Mesenchymal stem cell (in vitro differentiated cells and primary cell): ENCODE data around the gene C5orf15.
"Not testable (repeated sequence)": the region's sequence is repeated elsewhere in the genome, so short reads cannot be mapped to it uniquely, and the experiment has no call there.

Source experiments
- DNase-seq: peaks from one replicate; pipeline ENCODE4 v3.0.0-alpha.2; 2013
- H2AFZ ChIP-seq: one replicate; pipeline ENCODE4 v1.6.1; 2013; ENCODE audit warnings: low read depth, mild to moderate bottlenecking, control low read depth, inconsistent platforms, low read length, moderate library complexity
- H2AK5ac ChIP-seq: 2 replicates; pipeline ENCODE4 v1.6.1; 2013; ENCODE audit warnings: low read length, moderate library complexity, mild to moderate bottlenecking, inconsistent platforms; ENCODE audit not compliant: severe bottlenecking
- H2BK120ac ChIP-seq: one replicate; pipeline ENCODE4 v1.6.1; 2013; ENCODE audit warnings: low read depth, mild to moderate bottlenecking, inconsistent platforms, low read length, moderate library complexity
- H2BK12ac ChIP-seq, 2 experiments: one replicate each; pipeline ENCODE4 v1.6.1; 2013; ENCODE audit warnings: inconsistent platforms in 2 of 2, low read length in 2 of 2, mild to moderate bottlenecking in 2 of 2, moderate library complexity in 2 of 2, control low read depth in 1 of 2
- H2BK15ac ChIP-seq: one replicate; pipeline ENCODE4 v1.6.1; 2013; ENCODE audit warnings: mild to moderate bottlenecking, low read depth, inconsistent platforms; ENCODE audit not compliant: poor library complexity, severe bottlenecking
- H2BK5ac ChIP-seq: 2 replicates; pipeline ENCODE4 v1.6.1; 2013; ENCODE audit warnings: low read depth, mild to moderate bottlenecking, low read length, control low read depth, inconsistent platforms; ENCODE audit not compliant: poor library complexity, severe bottlenecking
- H3K14ac ChIP-seq, 2 experiments: one replicate each; pipeline ENCODE4 v1.6.1; 2013; ENCODE audit warnings: inconsistent platforms in 2 of 2, low read length in 2 of 2, control low read depth in 1 of 2, mild to moderate bottlenecking in 1 of 2, moderate library complexity in 1 of 2
- H3K18ac ChIP-seq, 2 experiments: one replicate each; pipeline ENCODE4 v1.6.1; 2013; ENCODE audit warnings: inconsistent platforms in 2 of 2, low read length in 2 of 2, control low read depth in 1 of 2, low read depth in 1 of 2, mild to moderate bottlenecking in 1 of 2
- H3K23ac ChIP-seq, 2 experiments: one replicate each; pipeline ENCODE4 v1.6.1; 2013; ENCODE audit warnings: inconsistent platforms in 2 of 2, low read length in 2 of 2, mild to moderate bottlenecking in 2 of 2, moderate library complexity in 2 of 2, control low read depth in 1 of 2
- H3K27ac ChIP-seq: 2 replicates; pipeline ENCODE4 v1.5.1; 2013; ENCODE audit warnings: mild to moderate bottlenecking, moderate library complexity, low read length, control low read depth, inconsistent platforms; ENCODE audit not compliant: poor library complexity, severe bottlenecking
- H3K27me3 ChIP-seq, 2 experiments: 2 replicates each; pipeline versions ENCODE4 v1.6.1 to v1.7.0; 2013; ENCODE audit warnings: low read length in 2 of 2, mild to moderate bottlenecking in 2 of 2, moderate library complexity in 2 of 2, control low read depth in 1 of 2, inconsistent platforms in 1 of 2; ENCODE audit not compliant: control insufficient read depth in 1 of 2, insufficient read depth in 1 of 2
- H3K36me3 ChIP-seq, 2 experiments: 2 replicates each; pipeline versions ENCODE4 v1.6.1 to v1.7.0; 2013; ENCODE audit warnings: low read length in 2 of 2, control low read depth in 1 of 2, inconsistent platforms in 1 of 2, low read depth in 1 of 2, mild to moderate bottlenecking in 1 of 2; ENCODE audit not compliant: insufficient read depth in 2 of 2, control insufficient read depth in 1 of 2
- H3K4ac ChIP-seq, 2 experiments: one replicate each; pipeline ENCODE4 v1.6.1; 2013; ENCODE audit warnings: inconsistent platforms in 2 of 2, low read length in 2 of 2, mild to moderate bottlenecking in 2 of 2, moderate library complexity in 2 of 2, control low read depth in 1 of 2, low read depth in 1 of 2
- H3K4me1 ChIP-seq: 2 replicates; pipeline ENCODE4 v1.6.1; 2013; ENCODE audit warnings: low read depth, low read length, control low read depth; ENCODE audit not compliant: control insufficient read depth, insufficient read depth
- H3K4me2 ChIP-seq: 2 replicates; pipeline ENCODE4 v1.6.1; 2013; ENCODE audit warnings: low read length, mild to moderate bottlenecking, inconsistent platforms; ENCODE audit not compliant: poor library complexity, severe bottlenecking
- H3K4me3 ChIP-seq, 2 experiments: 2 replicates each; pipeline versions ENCODE4 v1.5.1 to v1.7.0; 2013; ENCODE audit warnings: low read length in 2 of 2, mild to moderate bottlenecking in 2 of 2, control low read depth in 1 of 2, low read depth in 1 of 2; ENCODE audit not compliant: insufficient read depth in 1 of 2
- H3K79me1 ChIP-seq: replicated peaks from 2 replicates; pipeline ENCODE4 v1.6.1; 2013; ENCODE audit warnings: mild to moderate bottlenecking, control low read depth, low read length, inconsistent platforms; ENCODE audit not compliant: poor library complexity, severe bottlenecking
- H3K9ac ChIP-seq: 2 replicates; pipeline ENCODE4 v1.7.0; 2013; ENCODE audit warnings: mild to moderate bottlenecking, low read length, moderate library complexity
- H3K9me3 ChIP-seq: 2 replicates; pipeline ENCODE4 v1.7.0; 2013; ENCODE audit warnings: mild to moderate bottlenecking, low read length; ENCODE audit not compliant: control insufficient read depth
- H4K8ac ChIP-seq: one replicate; pipeline ENCODE4 v1.6.1; 2013; ENCODE audit warnings: inconsistent platforms, mild to moderate bottlenecking, low read length, moderate library complexity
- H4K91ac ChIP-seq: one replicate; pipeline ENCODE4 v1.6.1; 2013; ENCODE audit warnings: mild to moderate bottlenecking, low read length, inconsistent platforms
- WGBS: methylation state at CpG from one replicate; pipeline ENCODE4 v1.1.7; 2013; ENCODE audit warnings: mixed read lengths; 5-methylcytosine and 5-hydroxymethylcytosine counted together

C5orf15 gene

DNA sequence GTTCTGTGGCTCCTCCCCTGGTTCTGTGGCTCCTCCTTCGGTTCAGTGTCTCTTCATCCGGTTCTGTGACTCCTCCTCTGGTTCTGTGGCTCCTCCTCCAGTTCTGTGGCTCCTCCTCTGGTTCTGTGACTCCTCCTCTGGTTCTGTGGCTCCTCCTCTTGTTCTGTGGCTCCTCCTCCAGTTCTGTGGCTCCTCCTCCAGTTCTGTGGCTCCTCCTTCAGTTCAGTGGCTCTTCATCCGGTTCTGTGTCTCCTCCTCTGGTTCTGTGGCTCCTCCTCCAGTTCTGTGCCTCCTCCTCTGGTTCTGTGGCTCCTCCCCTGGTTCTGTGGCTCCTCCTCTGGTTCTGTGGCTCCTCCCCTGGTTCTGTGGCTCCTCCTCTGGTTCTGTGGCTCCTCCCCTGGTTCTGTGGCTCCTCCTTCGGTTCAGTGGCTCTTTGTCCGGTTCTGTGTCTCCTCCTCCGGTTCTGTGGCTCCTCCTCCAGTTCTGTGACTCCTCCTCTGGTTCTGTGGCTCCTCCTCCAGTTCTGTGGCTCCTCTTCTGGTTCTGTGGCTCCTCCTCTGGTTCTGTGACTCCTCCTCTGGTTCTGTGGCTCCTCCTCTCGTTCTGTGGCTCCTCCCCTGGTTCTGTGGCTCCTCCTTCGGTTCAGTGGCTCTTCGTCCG lies 32.3 kb downstream of the C5orf15 start:
- H3K36me3 ChIP-seq, H4K91ac ChIP-seq, H3K27ac ChIP-seq, H2AK5ac ChIP-seq, H3K4me2 ChIP-seq, H2BK15ac ChIP-seq, H2BK12ac ChIP-seq, H3K4me3 ChIP-seq, H2AFZ ChIP-seq, H3K4me1 ChIP-seq, H2BK5ac ChIP-seq, DNase-seq, H3K79me1 ChIP-seq, H3K9ac ChIP-seq, H3K23ac ChIP-seq, H3K18ac ChIP-seq, H3K14ac ChIP-seq, H3K9me3 ChIP-seq, H2BK120ac ChIP-seq, H4K8ac ChIP-seq, H3K4ac ChIP-seq: not testable (repeated sequence)
- WGBS: 72% methylated on average over 10 of the region's 10 CpGs
- peaks cover 0 to 25% of the 10 kb centered on the region in 2 experiments for H3K27me3 ChIP-seq

DNA sequence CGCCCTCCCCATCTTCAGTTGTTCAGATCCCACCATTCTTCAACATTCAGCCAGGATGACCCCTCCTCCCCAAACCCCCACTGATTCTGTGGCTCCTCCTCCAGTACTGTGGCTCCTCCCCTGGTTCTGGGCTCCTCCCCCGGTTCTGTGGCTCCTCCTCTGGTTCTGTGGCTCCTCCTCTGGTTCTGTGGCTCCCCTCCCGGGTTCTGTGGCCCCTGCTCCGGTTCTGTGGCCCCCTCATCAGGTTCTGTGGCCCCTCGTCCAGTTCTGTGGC lies 32.8 kb downstream of the C5orf15 start:
- WGBS: 63% methylated on average over 5 of the region's 5 CpGs

DNA sequence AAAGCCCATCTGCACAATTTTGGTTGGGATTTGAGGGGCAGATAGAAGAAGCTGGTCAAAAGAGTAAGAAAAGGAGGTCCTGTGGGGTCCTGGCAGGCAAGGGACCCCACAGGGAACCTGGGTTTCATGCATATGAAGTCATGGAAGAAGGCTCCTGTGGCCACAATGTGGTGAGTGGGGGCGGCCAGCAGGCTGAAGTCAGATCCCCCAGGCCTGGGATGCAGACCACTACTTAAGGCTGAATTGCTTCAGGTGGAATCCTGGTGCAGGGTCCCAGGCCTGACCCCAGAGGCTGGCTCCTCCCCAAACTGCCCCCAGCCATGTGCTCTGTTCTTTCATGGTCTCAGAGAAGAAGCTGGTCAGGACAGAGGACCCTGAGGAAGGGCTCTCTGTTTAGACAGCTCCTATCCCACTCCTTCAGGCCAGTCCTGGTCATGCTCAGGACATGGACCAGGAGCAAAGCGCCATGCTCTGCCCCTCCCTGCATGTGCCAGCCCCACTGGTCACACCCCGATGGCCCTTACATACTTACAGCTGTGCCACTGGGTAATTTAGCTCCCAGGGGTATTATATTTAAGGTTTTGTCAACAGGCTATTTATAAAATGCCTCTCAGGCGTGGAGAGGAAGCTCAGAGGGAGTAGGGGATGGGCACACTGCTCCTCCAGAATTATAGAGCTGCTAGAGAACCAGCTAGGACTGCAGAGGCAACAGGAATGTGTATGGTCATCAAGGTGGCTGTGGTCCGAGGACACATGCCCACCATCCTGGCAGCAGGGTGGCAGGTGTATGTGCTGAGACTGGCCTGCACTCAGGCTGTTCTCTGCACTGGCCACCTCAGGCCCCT lies 33.4 kb downstream of the C5orf15 start:
- Histone ChIP-seq H3K4me1 (peaks cover 12% of the 10 kb centered on the region), H3K4me3 (no peak overlapping the region), H3K9ac (no peak overlapping the region), H2BK120ac (no peak overlapping the region), H3K4ac (no peak overlapping the region), H3K23ac (no peak overlapping the region), H4K8ac (no peak overlapping the region), H2BK5ac (no peak overlapping the region), H3K27me3 (peaks cover 0 to 23% of the 10 kb centered on the region in 2 experiments), H2AFZ (no peak overlapping the region), H2AK5ac (no peak overlapping the region), H3K27ac (no peak overlapping the region), H3K18ac (no peak overlapping the region), H2BK15ac (no peak overlapping the region), H3K79me1 (no peaks in the 10 kb centered on the region), H3K9me3 (no peaks in the 10 kb centered on the region), H2BK12ac (no peak overlapping the region), H3K4me2 (no peak overlapping the region), H3K14ac (peak overlapping the region in 1 of 2 experiments; percentile 58), H3K36me3 (peaks cover 0 to 4% of the 10 kb centered on the region in 2 experiments), H4K91ac (no peak overlapping the region)
- no peak for DNase-seq
- WGBS: 79% methylated on average over 5 of the region's 5 CpGs

More for the DNA sequence above, 32.8 kb downstream of the C5orf15 start:
- peaks cover 0 to 23% of the 10 kb centered on the region in 2 experiments for H3K27me3 ChIP-seq
- no peak overlapping the region for H3K4me2 ChIP-seq
- no peak overlapping the region for H4K91ac ChIP-seq
- H2BK15ac ChIP-seq: no peak overlapping the region
- no peak overlapping the region for H2BK12ac ChIP-seq
- no peak overlapping the region for H2BK120ac ChIP-seq
- H4K8ac ChIP-seq: no peak overlapping the region
- H2AK5ac ChIP-seq: no peak overlapping the region
- H3K4me3 ChIP-seq: no peak overlapping the region
- no peak overlapping the region for H2BK5ac ChIP-seq
- no peak overlapping the region for H3K9ac ChIP-seq
- H3K4ac ChIP-seq: no peak overlapping the region
- no peak overlapping the region for H2AFZ ChIP-seq
- H3K36me3 ChIP-seq: peaks cover 0 to 4% of the 10 kb centered on the region in 2 experiments
- no peaks in the 10 kb centered on the region for H3K79me1 ChIP-seq
- no peak overlapping the region for H3K23ac ChIP-seq
- peak overlapping the region in 1 of 2 experiments; percentile 58 for H3K14ac ChIP-seq
- DNase-seq: no peak
- H3K9me3 ChIP-seq: no peaks in the 10 kb centered on the region
- H3K4me1 ChIP-seq: peaks cover 7% of the 10 kb centered on the region
- no peak overlapping the region for H3K18ac ChIP-seq
- H3K27ac ChIP-seq: no peak overlapping the region

DNA sequence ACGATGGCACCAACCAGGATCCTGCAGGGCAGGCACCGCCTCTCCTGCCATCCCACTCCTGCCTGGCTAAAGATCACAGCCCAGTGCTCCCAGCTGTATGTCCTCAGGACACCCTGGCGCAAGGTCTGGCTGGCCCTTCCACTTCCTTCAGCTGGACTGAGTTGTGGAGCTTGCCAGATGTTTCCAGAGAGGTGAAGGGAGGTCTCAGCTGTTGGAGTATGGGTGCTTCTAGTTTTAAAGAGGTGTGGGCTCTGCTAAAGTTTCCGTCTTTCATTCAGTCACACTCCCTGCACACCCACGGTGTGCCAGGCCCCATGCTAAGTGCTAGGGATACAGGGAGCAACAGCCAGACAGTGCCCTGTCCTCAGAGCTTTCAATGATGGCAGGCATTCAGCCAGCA lies 34.1 kb downstream of the C5orf15 start:
- Histone ChIP-seq H3K9me3 (no peaks in the 10 kb centered on the region), H4K8ac (no peak overlapping the region), H3K14ac (no peak overlapping the region), H2BK5ac (no peak overlapping the region), H2AFZ (no peak overlapping the region), H3K4ac (no peak overlapping the region), H2AK5ac (no peak overlapping the region), H3K18ac (no peak overlapping the region), H3K27me3 (peaks cover 0 to 23% of the 10 kb centered on the region in 2 experiments), H3K79me1 (no peaks in the 10 kb centered on the region), H3K4me2 (no peak overlapping the region), H3K4me1 (peaks cover 15% of the 10 kb centered on the region), H3K23ac (no peak overlapping the region), H3K4me3 (no peak overlapping the region), H2BK12ac (no peak overlapping the region), H3K27ac (no peak overlapping the region), H2BK15ac (no peak overlapping the region), H3K9ac (no peak overlapping the region), H4K91ac (no peak overlapping the region), H2BK120ac (no peak overlapping the region), H3K36me3 (peaks cover 0 to 4% of the 10 kb centered on the region in 2 experiments)
- WGBS: 65% methylated on average over 4 of the region's 5 CpGs
- DNase-seq: no peak
